ENCODE data around the gene PLP2.
"Not testable (repeated sequence)": the region's sequence is repeated elsewhere in the genome, so short reads cannot be mapped to it uniquely, and the experiment has no call there.

Gene PLP2

DNA sequence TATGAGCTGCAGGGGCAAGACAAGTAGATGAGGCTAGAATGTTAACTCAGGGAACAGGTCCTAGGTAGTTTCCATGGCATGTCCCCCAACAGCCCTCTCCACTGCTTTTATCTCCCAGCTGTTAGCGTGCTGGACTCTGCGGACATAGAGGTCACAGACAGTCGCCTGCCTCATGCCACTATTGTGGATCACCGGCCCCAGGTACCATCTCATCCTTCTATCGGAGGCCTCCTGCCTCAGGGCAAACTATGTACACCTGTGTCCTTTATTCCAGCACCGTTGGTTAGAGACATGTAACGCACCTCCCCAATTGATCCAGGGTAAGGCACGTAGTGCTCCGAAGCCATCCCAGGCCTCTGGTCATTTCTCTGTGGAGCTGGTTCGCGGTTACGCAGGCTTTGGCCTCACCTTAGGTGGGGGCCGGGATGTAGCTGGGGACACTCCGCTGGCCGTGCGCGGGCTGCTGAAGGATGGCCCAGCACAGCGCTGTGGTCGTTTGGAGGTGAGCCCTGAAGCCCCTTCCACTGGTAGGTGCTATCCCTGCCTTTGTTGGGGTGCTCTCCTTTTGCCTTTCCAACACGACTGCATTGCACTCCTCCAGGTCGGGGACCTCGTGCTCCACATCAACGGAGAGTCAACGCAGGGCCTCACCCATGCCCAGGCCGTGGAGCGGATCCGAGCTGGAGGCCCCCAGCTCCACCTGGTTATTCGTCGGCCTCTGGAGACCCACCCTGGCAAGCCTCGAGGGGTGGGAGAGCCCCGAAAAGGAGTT, 6.9 kb upstream of the PLP2 start:
- DNase-seq: no peak

- peak; percentile 81 for DNase-seq
Observed at GRCh38 chrX:49165901-49166881, 5.5 kb upstream of the PLP2 start.

GRCh38 chrX:49166914-49167739, 4.6 kb upstream of the PLP2 start:
- DNase-seq: peak; percentile 81

GRCh38 chrX:49167740-49168108, 4.0 kb upstream of the PLP2 start:
- no peak for DNase-seq

DNA sequence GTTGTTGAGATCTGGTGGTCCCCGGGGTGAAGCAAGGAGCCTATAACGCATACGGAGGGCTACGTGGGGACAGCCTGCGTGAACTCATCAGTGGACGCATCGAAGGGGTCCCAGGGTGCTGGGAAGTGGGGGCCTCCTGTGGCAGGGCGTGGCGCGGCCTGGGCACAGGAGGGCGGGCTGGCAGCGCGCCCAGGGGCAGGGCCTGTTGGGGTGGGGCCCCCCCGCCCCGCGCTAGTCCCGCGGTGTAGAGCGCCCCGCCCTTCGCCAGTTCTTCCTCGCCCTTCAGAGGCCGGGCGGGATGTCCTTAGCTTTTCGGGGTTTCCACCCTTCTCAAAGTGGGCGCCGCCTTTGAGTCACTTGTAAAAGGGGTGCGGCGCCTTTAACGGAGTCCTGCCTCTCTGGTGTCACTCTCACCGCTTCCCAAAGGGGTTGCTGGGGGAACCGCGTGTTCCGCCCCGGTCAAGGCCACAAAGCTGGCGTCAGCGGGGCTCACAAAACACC, 632 bp downstream of the PLP2 start:
- peak; percentile 79 for DNase-seq

- not testable (repeated sequence) for DNase-seq
Observed at GRCh38 chrX:49173544-49173943, 1.8 kb downstream of the PLP2 start.

DNA sequence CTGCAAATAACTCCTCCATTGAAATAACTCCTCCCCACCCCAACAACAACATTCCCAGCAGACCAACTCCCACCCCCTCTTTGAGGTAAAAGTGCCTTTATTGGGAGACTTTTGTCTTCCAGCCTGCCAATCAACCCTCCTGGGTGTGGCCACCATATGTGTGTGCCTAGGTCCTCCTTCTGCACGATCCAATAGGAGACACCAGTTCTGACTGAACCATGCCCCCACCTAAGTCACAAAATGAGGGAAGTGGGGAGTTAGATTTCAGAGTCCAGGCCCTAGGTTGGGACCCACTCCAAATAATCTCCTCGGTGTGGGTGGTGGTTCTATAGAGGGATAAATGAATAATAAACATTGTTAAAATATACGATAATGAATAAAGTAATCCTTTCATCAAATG, 3.0 kb downstream of the PLP2 start:
- DNase-seq: no peak

- no peak for DNase-seq
Observed at GRCh38 chrX:49175435-49176274, 4.0 kb downstream of the PLP2 start.

- no peak for DNase-seq
Observed at GRCh38 chrX:49176421-49177326, 5.0 kb downstream of the PLP2 start.

- DNase-seq: no peak
Observed at GRCh38 chrX:49177338-49177833, 5.7 kb downstream of the PLP2 start.

DNA sequence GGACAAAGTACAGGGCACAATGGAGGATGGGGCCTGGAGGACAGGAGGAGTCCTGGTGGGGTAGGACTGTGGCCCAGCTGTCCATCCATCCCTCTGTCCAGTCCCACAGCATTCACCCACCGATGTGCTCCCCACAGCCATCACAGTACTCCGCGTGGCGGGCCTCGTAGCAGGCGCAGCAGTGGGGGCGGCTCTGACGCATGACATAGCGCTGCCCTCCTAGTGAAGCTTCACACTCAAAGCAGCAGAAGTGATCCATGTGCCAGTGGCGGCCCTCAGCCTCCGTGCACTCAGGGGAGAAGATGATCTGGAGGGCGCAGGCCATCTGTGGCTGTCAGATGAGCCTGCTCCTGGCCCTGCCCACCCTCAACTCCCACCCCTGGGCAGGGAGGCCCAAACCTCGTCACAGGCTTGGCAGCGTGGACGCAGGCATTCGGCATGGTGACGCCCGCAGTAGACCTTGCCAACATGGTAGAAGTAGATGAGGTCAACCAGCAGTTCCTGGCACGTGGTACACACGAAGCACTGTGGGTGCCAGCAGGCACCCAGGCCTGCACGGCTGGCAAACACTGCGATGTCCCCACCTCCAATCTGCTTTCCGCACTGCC, 6.3 kb downstream of the PLP2 start:
- no peak for DNase-seq

DNA sequence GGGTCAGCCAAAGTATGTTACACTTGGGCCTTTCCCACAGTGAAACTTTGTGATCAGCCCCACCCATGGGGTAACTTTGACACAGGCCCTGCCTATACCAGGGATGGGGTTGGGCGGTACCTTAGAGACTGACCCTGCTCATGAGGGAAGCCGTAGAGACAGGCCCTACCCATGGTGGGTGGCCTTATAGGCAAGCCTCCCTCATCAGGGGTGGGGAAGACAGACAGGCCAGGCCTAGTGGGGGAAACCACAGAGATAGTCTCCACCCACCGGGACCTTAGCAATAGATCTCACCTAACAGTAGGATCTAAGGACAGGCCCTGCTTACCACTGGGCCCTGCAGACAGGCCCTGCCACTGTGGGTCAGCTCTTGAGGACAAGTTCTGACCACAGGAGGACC, 6.8 kb downstream of the PLP2 start:
- no peak for DNase-seq

GRCh38 chrX:49179358-49179757, 7.7 kb downstream of the PLP2 start:
- no peak for DNase-seq

DNA sequence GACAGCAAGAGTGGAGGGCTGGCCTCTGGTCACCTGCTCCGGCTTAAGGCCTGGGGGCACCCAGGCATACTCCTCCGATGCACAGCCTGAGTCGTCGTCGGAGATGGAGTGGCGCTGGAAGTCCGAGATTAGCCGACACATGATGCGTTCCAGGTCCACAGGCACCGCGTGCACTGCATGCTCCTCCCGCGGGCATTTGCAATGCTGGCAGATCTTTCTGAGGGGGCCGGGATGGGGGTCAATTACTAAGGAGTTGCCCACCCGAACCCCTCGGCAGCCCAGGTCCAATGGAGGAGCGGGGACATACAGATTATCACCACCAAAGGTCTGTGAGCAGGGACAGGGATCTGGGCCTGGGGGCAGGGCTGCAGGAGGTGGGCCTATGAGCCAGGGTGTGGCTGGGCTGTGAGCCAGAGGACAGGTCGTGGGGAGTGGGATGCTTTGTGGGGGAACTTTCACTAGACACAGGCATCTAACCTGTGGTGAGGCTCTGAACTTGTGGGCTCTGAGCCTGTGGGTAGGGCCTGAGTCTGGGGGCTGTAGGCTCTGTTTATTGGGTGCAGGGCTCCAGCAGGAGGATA, 12.1 kb downstream of the PLP2 start:
- no peak for DNase-seq

- DNase-seq: no peak
Observed at GRCh38 chrX:49184294-49185281, 12.9 kb downstream of the PLP2 start.

- DNase-seq: peak; percentile 82
Observed at GRCh38 chrX:49186125-49187027, 14.7 kb downstream of the PLP2 start, which contains the start of gene PRICKLE3. TSS of gene PRICKLE3 (minus strand) at chrX:49186373. CDS start at chrX:49186297, 76 bp downstream.

GRCh38 chrX:49187028-49187394, 15.3 kb downstream of the PLP2 start:
- DNase-seq: no peak

All from activated CD8-positive, alpha-beta memory T cell treated with anti-CD3 and anti-CD28 coated beads, Interleukin-2, amount 50 U/mL, for 48 hours (primary cell).